OCI-LY7 (cell line): Measurements from ENCODE around the gene KHDRBS1.

Experiments
- EZH2phosphoT487 ChIP-seq: fragments of 200-600 bp; sonication (generic); IDR thresholded peaks from 2 replicates; pipeline ENCODE4 v1.6.1; 2018; ENCODE audit warnings: low read depth, borderline replicate concordance, mild to moderate bottlenecking, mixed run types, antibody characterized with exemption, low read length, moderate library complexity, mixed read lengths
- TF ChIP-seq, protein P1 (sequence below): fragments of 200-600 bp; sonication (generic); conservative IDR thresholded peaks from 2 replicates; pipeline ENCODE4 v1.5.1; 2014; ENCODE audit warnings: mild to moderate bottlenecking, antibody characterized with exemption, low read length, moderate library complexity, mixed read lengths

DNA sequence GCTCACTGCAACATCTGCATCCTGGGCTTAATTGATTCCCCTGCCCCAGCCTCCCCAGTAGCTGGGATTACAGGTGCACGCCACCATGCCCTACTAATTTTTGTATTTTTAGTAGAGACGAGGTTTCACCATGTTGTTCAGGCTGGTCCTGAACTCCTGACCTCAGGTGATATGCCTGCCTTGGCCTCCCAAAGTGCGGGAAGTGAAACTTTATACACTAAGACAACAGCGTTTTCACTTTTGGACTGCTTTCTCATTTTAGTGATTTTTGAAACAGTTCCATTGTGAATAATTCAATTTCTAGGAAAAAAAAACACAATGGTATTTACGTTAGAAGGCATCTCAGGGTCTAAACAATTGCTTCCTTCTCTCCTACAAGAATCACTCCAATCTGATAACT, 11.8 kb upstream of the KHDRBS1 start:
- TF ChIP-seq, protein P1, sequence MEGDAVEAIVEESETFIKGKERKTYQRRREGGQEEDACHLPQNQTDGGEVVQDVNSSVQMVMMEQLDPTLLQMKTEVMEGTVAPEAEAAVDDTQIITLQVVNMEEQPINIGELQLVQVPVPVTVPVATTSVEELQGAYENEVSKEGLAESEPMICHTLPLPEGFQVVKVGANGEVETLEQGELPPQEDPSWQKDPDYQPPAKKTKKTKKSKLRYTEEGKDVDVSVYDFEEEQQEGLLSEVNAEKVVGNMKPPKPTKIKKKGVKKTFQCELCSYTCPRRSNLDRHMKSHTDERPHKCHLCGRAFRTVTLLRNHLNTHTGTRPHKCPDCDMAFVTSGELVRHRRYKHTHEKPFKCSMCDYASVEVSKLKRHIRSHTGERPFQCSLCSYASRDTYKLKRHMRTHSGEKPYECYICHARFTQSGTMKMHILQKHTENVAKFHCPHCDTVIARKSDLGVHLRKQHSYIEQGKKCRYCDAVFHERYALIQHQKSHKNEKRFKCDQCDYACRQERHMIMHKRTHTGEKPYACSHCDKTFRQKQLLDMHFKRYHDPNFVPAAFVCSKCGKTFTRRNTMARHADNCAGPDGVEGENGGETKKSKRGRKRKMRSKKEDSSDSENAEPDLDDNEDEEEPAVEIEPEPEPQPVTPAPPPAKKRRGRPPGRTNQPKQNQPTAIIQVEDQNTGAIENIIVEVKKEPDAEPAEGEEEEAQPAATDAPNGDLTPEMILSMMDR: no peak
- no peak for TF ChIP-seq EZH2phosphoT487
